Liver (tissue), 9 donors: ENCODE results near the gene ZNF366. TPM values are rescaled to one million over a fixed set of nuclear protein-coding genes. Genes with fewer than 3 reads are reported as not detected.

Source experiments
- DNase-seq: peaks from one replicate; pipeline ENCODE4 v3.0.0-alpha.2; 2017; ENCODE audit warnings: low spot score
- H3K27ac ChIP-seq, 2 donors: one replicate each; pipeline ENCODE4 v1.7.0; 2013; ENCODE audit warnings: inconsistent platforms in 2 of 2, low read length in 2 of 2, control low read depth in 1 of 2, low read depth in 1 of 2, mild to moderate bottlenecking in 1 of 2
- H3K27me3 ChIP-seq, 4 donors: one replicate each; pipeline versions ENCODE4 v1.6.1 to v1.7.0; 2013; ENCODE audit warnings: low read length in 3 of 4, inconsistent platforms in 1 of 4, mild to moderate bottlenecking in 1 of 4, moderate library complexity in 1 of 4; ENCODE audit not compliant: control insufficient read depth in 4 of 4, insufficient read depth in 4 of 4
- H3K36me3 ChIP-seq, 4 donors: one replicate each; pipeline versions ENCODE4 v1.6.1 to v1.7.0; 2013; ENCODE audit warnings: low read length in 3 of 4, mild to moderate bottlenecking in 3 of 4, low read depth in 1 of 4, moderate library complexity in 1 of 4; ENCODE audit not compliant: control insufficient read depth in 4 of 4, insufficient read depth in 3 of 4
- H3K4me1 ChIP-seq, 4 donors: one replicate each; pipeline versions ENCODE4 v1.6.1 to v1.7.0; 2013; ENCODE audit warnings: low read length in 3 of 4, mild to moderate bottlenecking in 3 of 4, moderate library complexity in 1 of 4; ENCODE audit not compliant: control insufficient read depth in 4 of 4, insufficient read depth in 4 of 4
- H3K4me3 ChIP-seq, 3 donors: one replicate each; pipeline versions ENCODE4 v1.6.1 to v1.7.0; 2013; ENCODE audit warnings: low read length in 3 of 3, control low read depth in 1 of 3, low read depth in 1 of 3, mild to moderate bottlenecking in 1 of 3
- H3K9ac ChIP-seq, 2 donors: one replicate each; pipeline ENCODE4 v1.7.0; 2013; ENCODE audit warnings: low read length in 2 of 2, mild to moderate bottlenecking in 2 of 2, moderate library complexity in 2 of 2, control low read depth in 1 of 2, low read depth in 1 of 2
- H3K9me3 ChIP-seq, 4 donors: one replicate each; pipeline versions ENCODE4 v1.6.1 to v1.7.0; 2013; ENCODE audit warnings: low read length in 3 of 4; ENCODE audit not compliant: control insufficient read depth in 4 of 4
- EGR1 ChIP-seq, 2 donors: IDR thresholded peaks; 2 replicates each; pipeline ENCODE4 v1.6.1; 2016 to 2018; ENCODE audit warnings: antibody characterized with exemption in 2 of 2, low read depth in 2 of 2
- FOXA2 ChIP-seq: IDR thresholded peaks from 2 replicates; pipeline ENCODE4 v1.6.1; 2016; ENCODE audit warnings: antibody characterized with exemption
- GABPA ChIP-seq, 2 donors: IDR thresholded peaks in 1 of 2; conservative IDR thresholded peaks in 1 of 2; 2 replicates each; pipeline ENCODE4 v1.6.1; 2016; ENCODE audit warnings: antibody characterized with exemption in 2 of 2, mild to moderate bottlenecking in 1 of 2, moderate library complexity in 1 of 2
- HNF4A ChIP-seq, 2 donors: conservative IDR thresholded peaks; 2 replicates each; pipeline ENCODE4 v1.6.1; 2016; ENCODE audit warnings: antibody characterized with exemption in 2 of 2, mild to moderate bottlenecking in 2 of 2
- MAX ChIP-seq: IDR thresholded peaks from 2 replicates; pipeline ENCODE4 v1.6.1; 2016; ENCODE audit warnings: antibody characterized with exemption
- RAD21 ChIP-seq, 2 donors: IDR thresholded peaks; 2 replicates each; pipeline ENCODE4 v1.6.1; 2016; ENCODE audit warnings: antibody characterized with exemption in 2 of 2, mild to moderate bottlenecking in 2 of 2
- RXRA ChIP-seq, 2 donors: IDR thresholded peaks; 2 replicates each; pipeline ENCODE4 v1.6.1; 2017 to 2018; ENCODE audit warnings: antibody characterized with exemption in 2 of 2, mild to moderate bottlenecking in 1 of 2
- TAF1 ChIP-seq: conservative IDR thresholded peaks from 2 replicates; pipeline ENCODE4 v1.6.1; 2016; ENCODE audit warnings: antibody characterized with exemption, mild to moderate bottlenecking
- WGBS: extraction: QIAGEN DNeasy Blood & Tissue Kit; methylation state at CpG from one replicate; pipeline ENCODE4 v1.1.7; 2013; 5-methylcytosine and 5-hydroxymethylcytosine counted together
- polyA plus RNA-seq, 2 donors: library from polyadenylated mRNA; stranded (reverse) in 1 of 2; unstranded in 1 of 2; fragments of 200-250 nt in 1 of 2; fragments of >200 nt in 1 of 2; fragmentation: Nextera tagmentation in 1 of 2; extraction: Ambion mirVana in 1 of 2; gene quantifications; one replicate each; pipeline versions ENCODE4 v1.2.1 to v1.2.3, GENCODE V29; 2013 to 2015
- total RNA-seq, 2 donors: library from RNA; depleted of rRNA; stranded (reverse); fragments of >200 nt; gene quantifications; one replicate each; pipeline ENCODE4 v1.2.3, GENCODE V29; 2014
- TF ChIP-seq, protein P1 (sequence below): IDR thresholded peaks from 2 replicates; pipeline ENCODE4 v1.6.1; 2016; ENCODE audit warnings: antibody characterized with exemption
- TF ChIP-seq, protein P2 (sequence below): IDR thresholded peaks from 2 replicates; pipeline ENCODE4 v1.6.1; 2016; ENCODE audit warnings: antibody characterized with exemption, mild to moderate bottlenecking
- donor health status: healthy.
- donor health status: healthy.
- donor health status: healthy.
- donor health status: healthy.
- donor health status: healthy.

The ZNF366 gene
- total and polyA plus RNA-seq, 4 donors, result 0.71 to 1.0 (median 0.75) TPM

DNA sequence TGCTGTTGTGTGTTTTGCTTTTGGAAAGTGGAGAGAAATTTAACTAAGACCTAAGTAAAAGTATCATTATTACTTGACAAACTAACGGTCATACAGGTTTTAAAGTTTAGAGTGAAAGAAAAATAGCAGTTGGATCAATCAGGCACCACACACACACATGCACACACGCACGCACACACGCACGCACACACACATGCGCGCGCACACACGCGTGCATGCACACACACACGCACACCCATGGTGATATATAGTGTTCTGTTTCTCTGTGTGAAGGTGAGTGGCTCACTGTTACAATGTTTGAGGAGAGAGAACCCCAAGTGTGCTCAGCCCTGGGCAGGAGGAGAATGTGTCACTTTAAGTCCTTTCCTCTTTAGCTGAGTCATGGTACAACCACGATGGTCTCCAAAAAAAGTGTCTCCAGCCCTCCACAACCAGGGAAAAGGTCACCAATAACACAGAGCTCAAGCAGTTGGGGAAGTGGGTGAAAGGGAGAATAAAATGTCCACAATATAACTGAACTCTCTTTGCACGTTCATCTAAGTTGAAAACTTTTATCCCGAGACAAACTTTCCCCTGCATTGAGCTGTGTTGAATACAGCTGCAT is 3.2 kb downstream of the ZNF366 start:
- DNase-seq, result no peak
- WGBS, result 59% methylated on average over 14 of the region's 14 CpGs
- Histone ChIP-seq H3K9ac (no peak overlapping the region), H3K4me1 (peaks cover 0 to 2% (median 0%) of the 10 kb centered on the region in 4 donors), H3K9me3 (no peaks in the 10 kb centered on the region), H3K27me3 (no peaks in the 10 kb centered on the region), H3K27ac (no peak overlapping the region), H3K36me3 (no peaks in the 10 kb centered on the region), H3K4me3 (no peak overlapping the region)
- TF ChIP-seq, protein P1, sequence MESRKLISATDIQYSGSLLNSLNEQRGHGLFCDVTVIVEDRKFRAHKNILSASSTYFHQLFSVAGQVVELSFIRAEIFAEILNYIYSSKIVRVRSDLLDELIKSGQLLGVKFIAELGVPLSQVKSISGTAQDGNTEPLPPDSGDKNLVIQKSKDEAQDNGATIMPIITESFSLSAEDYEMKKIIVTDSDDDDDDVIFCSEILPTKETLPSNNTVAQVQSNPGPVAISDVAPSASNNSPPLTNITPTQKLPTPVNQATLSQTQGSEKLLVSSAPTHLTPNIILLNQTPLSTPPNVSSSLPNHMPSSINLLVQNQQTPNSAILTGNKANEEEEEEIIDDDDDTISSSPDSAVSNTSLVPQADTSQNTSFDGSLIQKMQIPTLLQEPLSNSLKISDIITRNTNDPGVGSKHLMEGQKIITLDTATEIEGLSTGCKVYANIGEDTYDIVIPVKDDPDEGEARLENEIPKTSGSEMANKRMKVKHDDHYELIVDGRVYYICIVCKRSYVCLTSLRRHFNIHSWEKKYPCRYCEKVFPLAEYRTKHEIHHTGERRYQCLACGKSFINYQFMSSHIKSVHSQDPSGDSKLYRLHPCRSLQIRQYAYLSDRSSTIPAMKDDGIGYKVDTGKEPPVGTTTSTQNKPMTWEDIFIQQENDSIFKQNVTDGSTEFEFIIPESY, result no peak
- TF ChIP-seq RXRA (IDR thresholded peaks at IDR 0.05), result peak in 1 of 2 donors; percentile 12
- no peak for TF ChIP-seq GABPA (IDR thresholded peaks at IDR 0.05 in 1 of 2, conservative IDR thresholded peaks at IDR 0.05 in 1 of 2)

- no peaks in the 10 kb centered on the region for H3K27me3 ChIP-seq
- peaks cover 0 to 2% (median 0%) of the 10 kb centered on the region in 4 donors for H3K4me1 ChIP-seq
- DNase-seq, result no peak
- no peak overlapping the region for H3K4me3 ChIP-seq
- no peaks in the 10 kb centered on the region for H3K9me3 ChIP-seq
- TF ChIP-seq, protein P2, sequence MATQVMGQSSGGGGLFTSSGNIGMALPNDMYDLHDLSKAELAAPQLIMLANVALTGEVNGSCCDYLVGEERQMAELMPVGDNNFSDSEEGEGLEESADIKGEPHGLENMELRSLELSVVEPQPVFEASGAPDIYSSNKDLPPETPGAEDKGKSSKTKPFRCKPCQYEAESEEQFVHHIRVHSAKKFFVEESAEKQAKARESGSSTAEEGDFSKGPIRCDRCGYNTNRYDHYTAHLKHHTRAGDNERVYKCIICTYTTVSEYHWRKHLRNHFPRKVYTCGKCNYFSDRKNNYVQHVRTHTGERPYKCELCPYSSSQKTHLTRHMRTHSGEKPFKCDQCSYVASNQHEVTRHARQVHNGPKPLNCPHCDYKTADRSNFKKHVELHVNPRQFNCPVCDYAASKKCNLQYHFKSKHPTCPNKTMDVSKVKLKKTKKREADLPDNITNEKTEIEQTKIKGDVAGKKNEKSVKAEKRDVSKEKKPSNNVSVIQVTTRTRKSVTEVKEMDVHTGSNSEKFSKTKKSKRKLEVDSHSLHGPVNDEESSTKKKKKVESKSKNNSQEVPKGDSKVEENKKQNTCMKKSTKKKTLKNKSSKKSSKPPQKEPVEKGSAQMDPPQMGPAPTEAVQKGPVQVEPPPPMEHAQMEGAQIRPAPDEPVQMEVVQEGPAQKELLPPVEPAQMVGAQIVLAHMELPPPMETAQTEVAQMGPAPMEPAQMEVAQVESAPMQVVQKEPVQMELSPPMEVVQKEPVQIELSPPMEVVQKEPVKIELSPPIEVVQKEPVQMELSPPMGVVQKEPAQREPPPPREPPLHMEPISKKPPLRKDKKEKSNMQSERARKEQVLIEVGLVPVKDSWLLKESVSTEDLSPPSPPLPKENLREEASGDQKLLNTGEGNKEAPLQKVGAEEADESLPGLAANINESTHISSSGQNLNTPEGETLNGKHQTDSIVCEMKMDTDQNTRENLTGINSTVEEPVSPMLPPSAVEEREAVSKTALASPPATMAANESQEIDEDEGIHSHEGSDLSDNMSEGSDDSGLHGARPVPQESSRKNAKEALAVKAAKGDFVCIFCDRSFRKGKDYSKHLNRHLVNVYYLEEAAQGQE, result no peak
- TF ChIP-seq FOXA2 (no peak), EGR1 (IDR thresholded peaks at IDR 0.05; ENCODE audit: low read depth in 2 of 2) (no peak), HNF4A (conservative IDR thresholded peaks at IDR 0.05) (no peak), MAX (no peak), RXRA (IDR thresholded peaks at IDR 0.05) (no peak), TAF1 (no peak), RAD21 (IDR thresholded peaks at IDR 0.05) (no peak)
- TF ChIP-seq, protein P1, result no peak
- H3K36me3 ChIP-seq, result no peaks in the 10 kb centered on the region
- no peak overlapping the region for H3K9ac ChIP-seq
- no peak overlapping the region for H3K27ac ChIP-seq
- 94% methylated on average over 3 of the region's 3 CpGs for WGBS
Measured at GRCh38 chr5:72501488-72501887, 5.7 kb downstream of the ZNF366 start.
